GM23338 (cell line): ENCODE measurements around the gene NELFA. TPM values are rescaled to one million over a fixed set of nuclear protein-coding genes. Genes with fewer than 3 reads are reported as not detected.

Experiments used
- ATAC-seq: fragments of 200-7000 bp; cut with Tn5 transposase; 3 replicates; pipeline ENCODE4 v1.9.1; 2020
- DNase-seq: peaks from one replicate; pipeline ENCODE4 v3.0.0-alpha.2; 2015; ENCODE audit warnings: low spot score
- H2AFZ ChIP-seq: fragments of 200-600 bp; sonication (generic); 2 replicates; pipeline ENCODE4 v1.8.0; 2016; ENCODE audit warnings: antibody characterized with exemption, mild to moderate bottlenecking, moderate library complexity
- H3F3A ChIP-seq: fragments of 200-600 bp; sonication (generic); replicated peaks from 2 replicates; pipeline ENCODE4 v1.8.0; 2017; ENCODE audit warnings: antibody characterized with exemption, mixed run types, low read depth
- H3K27ac ChIP-seq: fragments of 200-600 bp; sonication (generic); 2 replicates; pipeline ENCODE4 v1.6.1; 2016; ENCODE audit warnings: low read depth
- H3K27me3 ChIP-seq: fragments of 200-600 bp; sonication (generic); 2 replicates; pipeline ENCODE4 v1.8.0; 2016; ENCODE audit warnings: mild to moderate bottlenecking, mixed run types, moderate library complexity; ENCODE audit not compliant: insufficient read depth
- H3K36me3 ChIP-seq: fragments of 200-600 bp; sonication (generic); 2 replicates; pipeline ENCODE4 v1.8.0; 2016; ENCODE audit warnings: mild to moderate bottlenecking; ENCODE audit not compliant: insufficient read depth
- H3K4me1 ChIP-seq: fragments of 200-600 bp; sonication (generic); 2 replicates; pipeline ENCODE4 v1.8.0; 2016; ENCODE audit warnings: mild to moderate bottlenecking, moderate library complexity; ENCODE audit not compliant: insufficient read depth
- H3K4me2 ChIP-seq: fragments of 200-600 bp; sonication (generic); 2 replicates; pipeline ENCODE4 v1.7.1; 2017; ENCODE audit warnings: mixed run types
- H3K4me3 ChIP-seq: fragments of 200-600 bp; sonication (generic); 2 replicates; pipeline ENCODE4 v1.6.1; 2016; ENCODE audit warnings: mixed run types
- H3K79me2 ChIP-seq: fragments of 200-600 bp; sonication (generic); replicated peaks from 2 replicates; pipeline ENCODE4 v1.8.0; 2017; ENCODE audit warnings: mild to moderate bottlenecking; ENCODE audit not compliant: insufficient read depth
- H3K9me2 ChIP-seq: fragments of 200-600 bp; sonication (generic); 2 replicates; pipeline ENCODE4 v1.8.0; 2017; ENCODE audit not compliant: insufficient read depth
- H4K20me1 ChIP-seq: fragments of 200-600 bp; sonication (generic); replicated peaks from 2 replicates; pipeline ENCODE4 v1.8.0; 2017; ENCODE audit warnings: mild to moderate bottlenecking; ENCODE audit not compliant: insufficient read depth
- H3K27ac Mint-ChIP-seq: 2 replicates; pipeline ENCODE4 v1.8.0; 2020; ENCODE audit warnings: inconsistent platforms, mild to moderate bottlenecking, moderate library complexity, mixed read lengths
- H3K27me3 Mint-ChIP-seq: 3 replicates; pipeline ENCODE4 v1.8.0; 2022; ENCODE audit warnings: low read depth, mild to moderate bottlenecking, moderate library complexity, mixed read lengths, inconsistent platforms; ENCODE audit not compliant: insufficient read depth, poor library complexity
- H3K36me3 Mint-ChIP-seq: 3 replicates; pipeline ENCODE4 v1.8.0; 2021; ENCODE audit warnings: low read depth, mild to moderate bottlenecking, inconsistent platforms, moderate library complexity, mixed read lengths
- H3K4me1 Mint-ChIP-seq: 3 replicates; pipeline ENCODE4 v1.8.0; 2020; ENCODE audit warnings: mild to moderate bottlenecking, inconsistent platforms, mixed read lengths
- H3K4me3 Mint-ChIP-seq: 3 replicates; pipeline ENCODE4 v1.8.0; 2021; ENCODE audit warnings: moderate library complexity, mild to moderate bottlenecking, inconsistent platforms, mixed read lengths
- H3K9me3 Mint-ChIP-seq: 3 replicates; pipeline ENCODE4 v1.8.0; 2020; ENCODE audit warnings: moderate library complexity, mild to moderate bottlenecking, inconsistent platforms, mixed read lengths
- EZH2 ChIP-seq: fragments of 200-600 bp; sonication (generic); IDR thresholded peaks from one replicate; pipeline ENCODE4 v1.8.0; 2017; ENCODE audit warnings: antibody characterized with exemption, mild to moderate bottlenecking, low read depth; ENCODE audit not compliant: unreplicated experiment
- NANOG ChIP-seq: IDR thresholded peaks from 2 replicates; pipeline ENCODE4 v1.6.1; 2016; ENCODE audit warnings: antibody characterized with exemption, borderline replicate concordance
- ZNF114 ChIP-seq: fragments of 250-450 bp; sonication (Bioruptor Pico); IDR thresholded peaks from 2 replicates; pipeline ENCODE4 v1.5.0; 2020; ENCODE audit warnings: mild to moderate bottlenecking, moderate library complexity
- polyA plus RNA-seq: library from polyadenylated mRNA; unstranded; fragments of >200 nt; fragmentation: Nextera tagmentation; extraction: Ambion mirVana; gene quantifications from 2 replicates; pipeline ENCODE4 v1.2.1, GENCODE V29; 2016
- total RNA-seq: library from RNA; depleted of rRNA; stranded (reverse); fragments of >200 nt; shearing (Covaris generic); gene quantifications from 2 replicates; pipeline ENCODE4 v1.2.3, GENCODE V29; 2014
- TF ChIP-seq, protein P1 (sequence below): IDR thresholded peaks from one replicate; pipeline ENCODE4 v1.6.1; 2018; ENCODE audit warnings: antibody characterized with exemption; ENCODE audit not compliant: unreplicated experiment

The NELFA gene
- total and polyA plus RNA-seq, 2 experiments from 2014 or later: 62.8 to 63.3 TPM

DNA sequence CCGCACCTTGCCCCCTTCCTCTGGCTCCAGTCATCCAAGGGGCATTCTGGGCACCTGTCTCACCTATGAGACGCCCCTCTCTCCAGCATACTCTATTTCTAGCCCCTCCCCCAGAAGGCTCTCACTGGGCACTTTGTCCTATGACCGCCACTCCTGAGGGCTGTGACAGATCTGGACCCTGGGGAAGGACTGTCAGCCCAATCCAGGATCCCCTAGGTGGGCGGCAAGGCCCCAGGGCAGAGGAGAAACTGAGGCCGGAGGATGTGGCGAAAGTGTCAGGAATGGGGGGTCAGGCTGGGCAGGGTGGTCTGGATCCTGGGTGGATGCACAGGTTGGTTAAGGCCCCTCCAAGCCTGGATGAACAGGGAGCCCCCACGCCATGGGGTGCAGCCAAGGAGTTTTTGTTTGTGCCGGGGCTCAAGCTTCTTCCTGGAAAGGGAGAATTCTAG is 34.2 kb upstream of the NELFA start:
- H3K4me3 Mint-ChIP-seq: peak overlapping the region; percentile 73
- peaks cover 85% of the 10 kb centered on the region for H3K27me3 ChIP-seq
- H3K36me3 Mint-ChIP-seq: peaks cover 3% of the 10 kb centered on the region; the same call in 1 of the 3 replicates
- ATAC-seq (no peak), DNase-seq (no peak)
- no peaks in the 10 kb centered on the region for H3K79me2 ChIP-seq
- H3K27me3 Mint-ChIP-seq: peaks cover 26% of the 10 kb centered on the region
- H3K4me1 Mint-ChIP-seq: peaks cover 2% of the 10 kb centered on the region; the same call in 1 of the 3 replicates
- no peak overlapping the region for H2AFZ ChIP-seq
- no peaks in the 10 kb centered on the region for H3K4me1 ChIP-seq
- no peaks in the 10 kb centered on the region for H3K9me2 ChIP-seq
- no peak overlapping the region for H3K27ac Mint-ChIP-seq
- TF ChIP-seq EZH2: peak; percentile 13
- TF ChIP-seq NANOG: no peak
- H3K9me3 Mint-ChIP-seq: peaks cover 3% of the 10 kb centered on the region; the same call in 2 of the 3 replicates
- H3F3A ChIP-seq: no peaks in the 10 kb centered on the region
- no peaks in the 10 kb centered on the region; the same call in 1 of the 2 replicates for H4K20me1 ChIP-seq
- H3K27ac ChIP-seq: no peak overlapping the region
- H3K4me3 ChIP-seq: peak overlapping the region; percentile 75
- no peaks in the 10 kb centered on the region; the same call in 1 of the 2 replicates for H3K36me3 ChIP-seq
- peak overlapping the region; percentile 92 for H3K4me2 ChIP-seq

DNA sequence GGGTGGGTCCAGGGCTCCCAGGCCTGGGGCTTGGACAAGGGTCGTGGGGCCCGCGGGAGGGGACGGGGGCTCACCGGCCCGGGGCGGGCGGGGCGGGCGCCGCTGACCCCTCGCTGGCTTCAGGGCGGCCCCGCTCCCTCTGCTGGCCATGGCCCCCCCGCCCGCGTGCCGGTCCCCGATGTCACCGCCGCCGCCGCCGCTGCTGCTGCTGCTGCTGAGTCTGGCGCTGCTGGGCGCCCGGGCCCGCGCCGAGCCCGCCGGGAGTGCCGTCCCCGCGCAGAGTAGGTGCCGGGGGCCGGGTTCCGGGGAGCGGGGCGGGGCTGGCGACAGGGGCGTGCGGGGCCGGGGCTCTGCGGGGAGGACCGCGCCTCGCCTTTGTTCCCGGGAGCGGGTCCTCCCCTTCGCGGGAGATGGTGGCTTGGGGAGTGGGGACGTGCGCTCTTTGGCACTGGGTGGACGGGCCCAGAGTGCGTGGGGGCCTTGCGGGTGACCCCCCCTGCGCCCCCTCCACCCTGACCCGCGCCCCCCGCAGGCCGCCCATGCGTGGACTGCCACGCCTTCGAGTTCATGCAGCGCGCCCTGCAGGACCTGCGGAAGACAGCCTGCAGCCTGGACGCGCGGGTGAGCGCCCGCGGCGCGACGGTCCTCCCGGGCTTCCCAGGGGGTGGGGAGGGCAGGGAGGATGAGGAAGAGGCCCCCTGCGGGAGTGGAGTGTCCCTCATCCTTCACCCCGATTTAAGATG is 33.6 kb upstream of the NELFA start:
- no peak overlapping the region; the same call in 1 of the 2 replicates for H2AFZ ChIP-seq
- H4K20me1 ChIP-seq: no peaks in the 10 kb centered on the region; the same call in 1 of the 2 replicates
- peak overlapping the region; percentile 92 for H3K4me2 ChIP-seq
- Mint-ChIP-seq H3K4me3 (peak overlapping the region; percentile 79), H3K4me1 (peaks cover 2% of the 10 kb centered on the region; the same call in 1 of the 3 replicates), H3K36me3 (peaks cover 3% of the 10 kb centered on the region; the same call in 1 of the 3 replicates), H3K9me3 (peaks cover 3% of the 10 kb centered on the region; the same call in 2 of the 3 replicates), H3K27ac (no peak overlapping the region), H3K27me3 (peaks cover 26% of the 10 kb centered on the region)
- H3K4me1 ChIP-seq: no peaks in the 10 kb centered on the region
- no peak overlapping the region for H3K27ac ChIP-seq
- peak overlapping the region; percentile 75 for H3K4me3 ChIP-seq
- DNase-seq (no peak), ATAC-seq (peak; percentile 13)
- H3F3A ChIP-seq: no peaks in the 10 kb centered on the region
- TF ChIP-seq EZH2 (peak; percentile 9), ZNF114 (no peak)
- H3K79me2 ChIP-seq: no peaks in the 10 kb centered on the region
- no peaks in the 10 kb centered on the region for H3K9me2 ChIP-seq
- H3K27me3 ChIP-seq: peaks cover 85% of the 10 kb centered on the region
- H3K36me3 ChIP-seq: no peaks in the 10 kb centered on the region; the same call in 1 of the 2 replicates

DNA sequence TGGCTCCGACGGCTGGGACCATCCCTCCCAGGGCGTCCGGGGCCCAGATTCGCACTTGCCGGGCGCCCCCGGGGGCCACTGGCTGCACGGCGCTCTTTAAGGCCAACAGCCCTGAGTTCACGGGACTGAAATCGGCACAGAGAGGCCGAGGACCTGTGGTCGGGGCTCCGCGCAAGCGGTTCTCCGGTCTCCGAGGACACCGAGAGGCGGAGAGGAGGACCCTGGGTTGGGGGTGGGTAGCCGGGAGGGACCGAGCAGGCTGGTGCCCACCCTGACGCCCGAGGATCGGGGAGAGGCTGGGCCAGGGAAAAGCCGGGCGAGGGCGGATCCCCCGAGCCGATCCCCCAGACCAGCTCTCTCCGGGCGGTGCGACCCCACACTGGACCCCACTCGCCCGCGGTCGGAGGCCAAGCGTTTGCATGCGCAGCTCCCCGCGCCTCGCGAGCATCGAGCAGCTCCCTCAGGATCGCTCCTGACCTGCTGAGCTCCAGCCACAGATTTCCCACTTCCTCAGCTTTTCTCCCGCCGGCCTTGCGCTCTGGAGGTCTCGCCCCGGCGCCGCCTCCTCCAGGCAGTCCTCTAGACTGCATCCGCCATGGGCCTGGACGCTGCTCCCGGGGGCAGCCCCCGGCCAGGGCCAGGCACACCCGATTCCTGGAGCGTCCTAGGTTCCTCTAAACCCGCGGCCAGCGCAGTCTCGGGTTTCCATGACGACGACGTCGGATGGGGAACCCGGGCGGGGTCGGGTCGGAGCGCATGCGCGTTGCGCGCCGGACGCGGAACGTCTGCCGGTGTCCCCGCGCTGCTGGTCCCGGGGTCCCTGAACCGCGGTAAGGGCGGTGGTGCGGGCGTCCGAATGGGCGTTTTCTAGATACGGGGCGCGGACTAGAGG is 32.7 kb upstream of the NELFA start:
- peaks cover 85% of the 10 kb centered on the region for H3K27me3 ChIP-seq
- no peaks in the 10 kb centered on the region; the same call in 1 of the 2 replicates for H4K20me1 ChIP-seq
- Mint-ChIP-seq H3K27me3 (peaks cover 30% of the 10 kb centered on the region), H3K4me1 (peaks cover 2% of the 10 kb centered on the region; the same call in 1 of the 3 replicates), H3K4me3 (peak overlapping the region; percentile 79), H3K9me3 (peaks cover 3% of the 10 kb centered on the region; the same call in 2 of the 3 replicates), H3K27ac (no peak overlapping the region), H3K36me3 (peaks cover 3% of the 10 kb centered on the region; the same call in 1 of the 3 replicates)
- peak overlapping the region; percentile 92 for H3K4me2 ChIP-seq
- DNase-seq (peak; percentile 97), ATAC-seq (peak; percentile 78)
- H3K9me2 ChIP-seq: no peaks in the 10 kb centered on the region
- peak overlapping the region; percentile 93 for H2AFZ ChIP-seq
- H3F3A ChIP-seq: no peaks in the 10 kb centered on the region
- no peaks in the 10 kb centered on the region for H3K4me1 ChIP-seq
- no peaks in the 10 kb centered on the region; the same call in 1 of the 2 replicates for H3K36me3 ChIP-seq
- no peaks in the 10 kb centered on the region for H3K79me2 ChIP-seq
- peak overlapping the region; percentile 75 for H3K4me3 ChIP-seq
- no peak overlapping the region for H3K27ac ChIP-seq
- TF ChIP-seq, protein P1, sequence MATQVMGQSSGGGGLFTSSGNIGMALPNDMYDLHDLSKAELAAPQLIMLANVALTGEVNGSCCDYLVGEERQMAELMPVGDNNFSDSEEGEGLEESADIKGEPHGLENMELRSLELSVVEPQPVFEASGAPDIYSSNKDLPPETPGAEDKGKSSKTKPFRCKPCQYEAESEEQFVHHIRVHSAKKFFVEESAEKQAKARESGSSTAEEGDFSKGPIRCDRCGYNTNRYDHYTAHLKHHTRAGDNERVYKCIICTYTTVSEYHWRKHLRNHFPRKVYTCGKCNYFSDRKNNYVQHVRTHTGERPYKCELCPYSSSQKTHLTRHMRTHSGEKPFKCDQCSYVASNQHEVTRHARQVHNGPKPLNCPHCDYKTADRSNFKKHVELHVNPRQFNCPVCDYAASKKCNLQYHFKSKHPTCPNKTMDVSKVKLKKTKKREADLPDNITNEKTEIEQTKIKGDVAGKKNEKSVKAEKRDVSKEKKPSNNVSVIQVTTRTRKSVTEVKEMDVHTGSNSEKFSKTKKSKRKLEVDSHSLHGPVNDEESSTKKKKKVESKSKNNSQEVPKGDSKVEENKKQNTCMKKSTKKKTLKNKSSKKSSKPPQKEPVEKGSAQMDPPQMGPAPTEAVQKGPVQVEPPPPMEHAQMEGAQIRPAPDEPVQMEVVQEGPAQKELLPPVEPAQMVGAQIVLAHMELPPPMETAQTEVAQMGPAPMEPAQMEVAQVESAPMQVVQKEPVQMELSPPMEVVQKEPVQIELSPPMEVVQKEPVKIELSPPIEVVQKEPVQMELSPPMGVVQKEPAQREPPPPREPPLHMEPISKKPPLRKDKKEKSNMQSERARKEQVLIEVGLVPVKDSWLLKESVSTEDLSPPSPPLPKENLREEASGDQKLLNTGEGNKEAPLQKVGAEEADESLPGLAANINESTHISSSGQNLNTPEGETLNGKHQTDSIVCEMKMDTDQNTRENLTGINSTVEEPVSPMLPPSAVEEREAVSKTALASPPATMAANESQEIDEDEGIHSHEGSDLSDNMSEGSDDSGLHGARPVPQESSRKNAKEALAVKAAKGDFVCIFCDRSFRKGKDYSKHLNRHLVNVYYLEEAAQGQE: no peak
